GM12864 (cell line): Measurements from ENCODE around the gene NHSL2.

Experiments used
- DNase-seq: peaks from one replicate; pipeline ENCODE4 v3.0.0-alpha.2; 2011; ENCODE audit warnings: low read depth
- H3K4me3 ChIP-seq: 2 replicates; pipeline ENCODE4 v1.5.1; 2011; ENCODE audit warnings: mild to moderate bottlenecking, low read depth, low read length, control low read depth
- TF ChIP-seq, protein P1 (sequence below): IDR thresholded peaks from 2 replicates; pipeline ENCODE4 v1.5.1; 2011; ENCODE audit warnings: low read depth, mild to moderate bottlenecking, moderate library complexity, low read length, control low read depth, inconsistent platforms; ENCODE audit errors: missing control alignments

NHSL2 gene

DNA sequence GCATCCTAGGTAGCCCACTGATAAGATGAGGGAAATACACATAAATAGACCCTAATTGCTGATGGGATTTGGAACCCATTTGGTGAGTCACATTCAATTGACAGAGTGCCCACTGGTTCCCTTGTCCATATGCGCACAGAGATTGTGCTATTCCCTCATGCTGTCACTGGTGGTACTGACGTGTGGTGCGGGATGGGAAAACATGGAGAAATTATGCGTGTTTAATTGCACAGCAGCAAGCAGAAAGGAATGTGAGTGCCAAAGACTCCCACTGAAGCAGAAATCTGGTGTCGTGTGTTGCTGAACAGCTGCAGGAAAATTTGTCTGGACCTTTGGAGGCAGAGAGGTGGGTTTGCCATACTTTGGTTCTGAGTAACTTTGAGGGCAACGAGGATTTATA, 92.2 kb downstream of the NHSL2 start:
- DNase-seq, result no peak
- no peak overlapping the region for H3K4me3 ChIP-seq
- TF ChIP-seq, protein P1, sequence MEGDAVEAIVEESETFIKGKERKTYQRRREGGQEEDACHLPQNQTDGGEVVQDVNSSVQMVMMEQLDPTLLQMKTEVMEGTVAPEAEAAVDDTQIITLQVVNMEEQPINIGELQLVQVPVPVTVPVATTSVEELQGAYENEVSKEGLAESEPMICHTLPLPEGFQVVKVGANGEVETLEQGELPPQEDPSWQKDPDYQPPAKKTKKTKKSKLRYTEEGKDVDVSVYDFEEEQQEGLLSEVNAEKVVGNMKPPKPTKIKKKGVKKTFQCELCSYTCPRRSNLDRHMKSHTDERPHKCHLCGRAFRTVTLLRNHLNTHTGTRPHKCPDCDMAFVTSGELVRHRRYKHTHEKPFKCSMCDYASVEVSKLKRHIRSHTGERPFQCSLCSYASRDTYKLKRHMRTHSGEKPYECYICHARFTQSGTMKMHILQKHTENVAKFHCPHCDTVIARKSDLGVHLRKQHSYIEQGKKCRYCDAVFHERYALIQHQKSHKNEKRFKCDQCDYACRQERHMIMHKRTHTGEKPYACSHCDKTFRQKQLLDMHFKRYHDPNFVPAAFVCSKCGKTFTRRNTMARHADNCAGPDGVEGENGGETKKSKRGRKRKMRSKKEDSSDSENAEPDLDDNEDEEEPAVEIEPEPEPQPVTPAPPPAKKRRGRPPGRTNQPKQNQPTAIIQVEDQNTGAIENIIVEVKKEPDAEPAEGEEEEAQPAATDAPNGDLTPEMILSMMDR, result no peak

DNA sequence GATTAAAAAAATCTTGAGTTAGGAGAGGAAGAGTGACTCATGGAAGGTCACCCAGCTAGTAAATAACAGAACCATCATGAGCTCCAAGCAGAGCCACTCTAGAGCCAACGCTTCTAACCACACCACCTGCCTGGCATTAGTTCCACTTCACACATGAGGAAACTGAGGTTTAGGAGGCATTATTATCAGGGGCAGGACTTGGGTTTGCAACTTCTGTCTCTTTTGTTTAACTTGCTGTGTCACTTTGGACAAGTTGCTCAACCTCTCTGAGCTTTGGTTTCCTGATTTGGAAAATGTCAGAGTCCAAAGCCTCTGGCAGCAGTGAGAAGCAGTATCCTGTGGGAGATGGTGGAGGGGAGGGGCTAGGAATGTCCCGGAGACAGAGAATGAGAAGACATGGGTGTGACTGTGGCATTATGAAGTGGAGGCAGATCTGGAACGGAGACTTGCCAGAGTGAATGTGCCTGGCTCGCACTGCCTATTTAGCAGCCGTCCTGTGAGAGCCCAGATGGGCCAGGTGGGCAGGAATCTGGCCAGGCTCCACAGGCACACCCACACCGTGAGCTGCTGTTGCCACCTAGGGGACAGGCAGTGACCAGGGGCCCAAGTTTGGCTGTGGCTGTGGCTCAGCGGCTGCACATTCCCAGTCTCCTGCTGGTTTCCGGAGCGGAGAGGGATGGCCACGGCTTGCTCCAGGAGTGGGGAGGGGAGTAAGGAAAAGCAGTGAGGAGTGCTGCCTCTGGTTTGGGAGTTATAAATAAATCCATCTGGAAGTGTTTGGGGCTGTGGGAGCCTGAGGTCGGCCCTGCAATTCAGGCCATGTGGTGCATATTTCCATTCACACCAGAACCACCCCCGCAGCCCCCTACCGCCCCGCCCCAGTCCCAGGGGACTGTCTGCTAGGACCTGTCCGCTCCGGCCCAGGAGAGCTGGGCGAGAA, 93.4 kb downstream of the NHSL2 start:
- H3K4me3 ChIP-seq, result no peak overlapping the region
- TF ChIP-seq, protein P1, result no peak
- DNase-seq, result no peak

DNA sequence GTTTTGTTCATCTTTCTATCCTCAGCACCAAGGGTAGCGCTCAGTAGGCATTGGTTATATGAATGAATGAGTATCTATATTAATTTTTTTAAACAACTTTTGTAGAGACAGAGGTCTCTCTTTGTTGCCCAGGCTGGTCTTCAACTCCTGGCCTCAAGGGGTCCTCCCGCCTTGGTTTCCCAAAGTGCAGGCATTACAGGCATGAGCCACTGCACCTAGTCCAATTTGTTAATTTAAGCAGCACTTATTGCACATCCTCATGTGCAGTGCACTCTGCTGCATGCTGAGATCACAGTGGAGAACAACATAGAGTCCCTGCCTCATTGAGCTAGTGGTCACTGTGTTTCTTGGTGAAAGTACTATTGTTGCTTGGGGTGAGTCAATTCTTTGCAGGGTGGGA, 94.4 kb downstream of the NHSL2 start:
- DNase-seq, result no peak
- no peak overlapping the region for H3K4me3 ChIP-seq
- TF ChIP-seq, protein P1, result no peak

DNA sequence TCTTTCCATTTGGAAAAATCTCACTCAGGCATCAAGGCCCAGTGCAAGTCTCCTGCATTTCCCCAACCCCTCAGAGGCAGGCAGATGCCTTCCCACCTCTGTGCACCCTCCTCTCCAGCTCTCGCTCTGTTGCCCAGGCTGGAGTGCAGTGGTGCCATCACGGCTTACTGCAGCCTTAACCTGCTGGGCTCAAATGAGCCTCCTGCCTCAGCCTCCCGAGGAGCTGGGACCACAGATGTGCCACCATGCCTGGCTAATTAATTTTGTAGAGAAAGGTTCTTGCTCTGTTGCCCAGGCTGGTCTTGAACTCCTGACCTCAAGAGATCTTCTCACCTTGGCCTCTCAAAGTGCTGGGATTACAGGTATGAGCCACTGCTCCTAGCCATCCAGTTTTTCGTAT, 95.8 kb downstream of the NHSL2 start:
- no peak overlapping the region for H3K4me3 ChIP-seq
- no peak for DNase-seq
- TF ChIP-seq, protein P1, result no peak

DNA sequence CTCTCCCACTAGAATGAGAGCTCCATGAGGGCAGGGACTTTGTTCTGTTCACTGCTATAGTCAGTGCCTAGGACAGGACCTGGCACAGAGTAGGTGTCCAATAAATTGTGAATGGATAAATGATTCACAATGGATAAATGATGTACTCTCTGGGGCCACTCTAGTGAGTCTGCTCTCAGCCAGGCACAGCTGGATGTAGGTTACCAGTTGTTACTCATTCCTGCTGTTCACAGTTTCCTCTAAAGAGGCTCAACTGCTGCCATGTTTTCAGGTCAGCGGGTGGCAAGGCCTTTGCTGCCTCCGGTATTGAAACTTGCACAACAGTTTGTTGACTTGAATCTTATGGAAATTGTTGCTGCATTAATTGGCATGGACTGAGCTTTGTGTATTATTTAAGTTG, 99.1 kb downstream of the NHSL2 start:
- TF ChIP-seq, protein P1, result no peak
- DNase-seq, result no peak
- H3K4me3 ChIP-seq, result no peak overlapping the region

DNA sequence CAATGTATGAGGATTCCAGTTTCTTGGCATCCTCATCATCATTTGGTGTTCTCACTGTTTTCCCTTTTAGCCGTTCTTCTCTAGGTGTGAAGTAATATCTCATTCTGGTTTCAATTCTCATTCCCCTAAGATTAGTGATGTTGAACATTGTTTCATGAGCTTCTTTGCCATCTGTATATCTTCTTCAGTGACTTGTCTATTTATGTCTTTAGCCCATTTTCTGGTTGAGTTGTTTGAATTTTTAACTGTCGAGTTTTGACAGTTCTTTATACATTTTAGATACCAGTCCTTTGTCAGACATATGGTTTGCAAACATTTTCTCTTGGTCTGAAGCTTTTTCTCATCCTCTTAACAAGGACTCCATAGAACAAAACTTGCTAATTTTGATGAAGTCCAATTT, 101.1 kb downstream of the NHSL2 start:
- no peak overlapping the region for H3K4me3 ChIP-seq
- TF ChIP-seq, protein P1, result no peak
- no peak for DNase-seq

DNA sequence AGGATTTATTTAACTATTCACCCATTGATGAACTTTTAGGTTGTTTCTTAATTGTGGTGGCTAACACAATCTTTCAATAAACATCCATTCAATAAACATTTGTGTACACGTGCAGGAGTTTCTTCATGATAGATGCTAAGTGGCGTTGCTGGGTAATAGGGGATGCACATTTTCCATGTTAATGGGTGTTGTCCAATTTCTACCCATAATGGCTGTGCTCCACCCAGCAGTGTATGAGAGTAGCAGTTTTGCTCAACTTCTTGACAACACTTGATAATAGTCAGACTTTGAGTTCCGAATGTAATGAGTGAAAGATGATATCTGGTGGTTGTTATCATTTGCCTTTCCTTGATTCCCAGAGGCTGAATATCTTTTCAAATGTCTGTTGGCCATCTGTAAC, 104.7 kb downstream of the NHSL2 start:
- TF ChIP-seq, protein P1, result no peak
- no peak for DNase-seq

More for the DNA sequence above, 104.7 kb downstream of the NHSL2 start:
- no peak overlapping the region for H3K4me3 ChIP-seq
